C4-2B (cell line): ENCODE results near the gene PRELID1.

ENCODE experiments used
- ZFX ChIP-seq: fragments of 450-650 bp; IDR thresholded peaks from 2 replicates; pipeline ENCODE4 v1.6.1; 2017
- TF ChIP-seq, protein P1 (sequence below): fragments of 450-650 bp; conservative IDR thresholded peaks from 2 replicates; pipeline ENCODE4 v1.5.1; 2017; ENCODE audit warnings: mild to moderate bottlenecking

GRCh38 chr5:177333420-177334154, 30.0 kb downstream of the PRELID1 start:
- TF ChIP-seq, protein P1, sequence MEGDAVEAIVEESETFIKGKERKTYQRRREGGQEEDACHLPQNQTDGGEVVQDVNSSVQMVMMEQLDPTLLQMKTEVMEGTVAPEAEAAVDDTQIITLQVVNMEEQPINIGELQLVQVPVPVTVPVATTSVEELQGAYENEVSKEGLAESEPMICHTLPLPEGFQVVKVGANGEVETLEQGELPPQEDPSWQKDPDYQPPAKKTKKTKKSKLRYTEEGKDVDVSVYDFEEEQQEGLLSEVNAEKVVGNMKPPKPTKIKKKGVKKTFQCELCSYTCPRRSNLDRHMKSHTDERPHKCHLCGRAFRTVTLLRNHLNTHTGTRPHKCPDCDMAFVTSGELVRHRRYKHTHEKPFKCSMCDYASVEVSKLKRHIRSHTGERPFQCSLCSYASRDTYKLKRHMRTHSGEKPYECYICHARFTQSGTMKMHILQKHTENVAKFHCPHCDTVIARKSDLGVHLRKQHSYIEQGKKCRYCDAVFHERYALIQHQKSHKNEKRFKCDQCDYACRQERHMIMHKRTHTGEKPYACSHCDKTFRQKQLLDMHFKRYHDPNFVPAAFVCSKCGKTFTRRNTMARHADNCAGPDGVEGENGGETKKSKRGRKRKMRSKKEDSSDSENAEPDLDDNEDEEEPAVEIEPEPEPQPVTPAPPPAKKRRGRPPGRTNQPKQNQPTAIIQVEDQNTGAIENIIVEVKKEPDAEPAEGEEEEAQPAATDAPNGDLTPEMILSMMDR, result no peak
- TF ChIP-seq ZFX, result no peak
